GM12878 (cell line): ENCODE data around the gene PGAP6.

Experiments used
- EZH2 ChIP-seq: IDR thresholded peaks from 2 replicates; pipeline ENCODE4 v1.6.1; 2012; ENCODE audit warnings: low read depth, mild to moderate bottlenecking, control low read depth, inconsistent platforms, low read length, borderline replicate concordance; ENCODE audit not compliant: control insufficient read depth
- RFX5 ChIP-seq: IDR thresholded peaks from 2 replicates; pipeline ENCODE4 v1.6.1; 2011; ENCODE audit warnings: low read depth, low read length, improper control_type of control experiment
- YY1 ChIP-seq: IDR thresholded peaks from 2 replicates; pipeline ENCODE4 v1.6.1; 2011; ENCODE audit warnings: low read depth, mild to moderate bottlenecking, low read length
- TF ChIP-seq, protein P1 (sequence below): fragments of 450-650 bp; IDR thresholded peaks from 2 replicates; pipeline ENCODE4 v1.6.1; 2017; ENCODE audit warnings: mild to moderate bottlenecking

DNA sequence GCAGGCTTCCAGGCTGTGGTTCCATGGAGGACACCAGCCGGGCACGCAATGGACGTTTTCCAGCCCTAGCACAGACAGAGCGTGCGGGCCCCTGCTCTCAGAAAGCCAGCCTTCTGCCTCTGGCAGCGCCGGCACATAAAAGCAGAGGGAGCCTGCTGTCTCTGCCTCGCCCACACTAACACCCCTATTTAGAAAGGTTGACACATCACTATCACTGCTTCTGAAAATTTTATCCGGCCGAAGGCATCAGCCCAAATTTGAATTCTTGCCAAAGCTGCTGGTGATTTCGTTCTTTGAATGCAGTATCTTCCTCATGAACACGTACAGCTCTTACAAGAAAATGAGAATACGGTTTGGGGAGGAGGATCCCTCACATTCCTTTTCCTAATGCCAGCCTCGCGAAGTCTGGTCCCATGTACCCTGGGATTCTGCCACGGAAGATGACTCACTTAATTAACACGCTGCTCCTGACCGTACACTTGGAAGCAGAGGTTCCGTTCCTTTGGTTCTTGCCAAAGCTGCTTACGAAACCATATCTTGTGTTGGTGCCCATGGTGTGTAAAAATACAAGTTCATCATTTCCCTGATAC, 42.4 kb upstream of the PGAP6 start:
- TF ChIP-seq EZH2 (no peak), RFX5 (no peak), YY1 (no peak)
- TF ChIP-seq, protein P1, sequence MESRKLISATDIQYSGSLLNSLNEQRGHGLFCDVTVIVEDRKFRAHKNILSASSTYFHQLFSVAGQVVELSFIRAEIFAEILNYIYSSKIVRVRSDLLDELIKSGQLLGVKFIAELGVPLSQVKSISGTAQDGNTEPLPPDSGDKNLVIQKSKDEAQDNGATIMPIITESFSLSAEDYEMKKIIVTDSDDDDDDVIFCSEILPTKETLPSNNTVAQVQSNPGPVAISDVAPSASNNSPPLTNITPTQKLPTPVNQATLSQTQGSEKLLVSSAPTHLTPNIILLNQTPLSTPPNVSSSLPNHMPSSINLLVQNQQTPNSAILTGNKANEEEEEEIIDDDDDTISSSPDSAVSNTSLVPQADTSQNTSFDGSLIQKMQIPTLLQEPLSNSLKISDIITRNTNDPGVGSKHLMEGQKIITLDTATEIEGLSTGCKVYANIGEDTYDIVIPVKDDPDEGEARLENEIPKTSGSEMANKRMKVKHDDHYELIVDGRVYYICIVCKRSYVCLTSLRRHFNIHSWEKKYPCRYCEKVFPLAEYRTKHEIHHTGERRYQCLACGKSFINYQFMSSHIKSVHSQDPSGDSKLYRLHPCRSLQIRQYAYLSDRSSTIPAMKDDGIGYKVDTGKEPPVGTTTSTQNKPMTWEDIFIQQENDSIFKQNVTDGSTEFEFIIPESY: no peak
